ENCODE measurements around the gene TREX2.
A peak's percentile ranks its signal among the peaks of the same experiment; 100 is the strongest.

Gene TREX2

GRCh38 chrX:153460826-153461225 is 15.0 kb upstream of the TREX2 start:
- peak; percentile 64 for TF ChIP-seq CTCF (IDR thresholded peaks at IDR 0.05; ENCODE audit: low read depth, low read length)
- no peak overlapping the region for H3K4me3 ChIP-seq (ENCODE audit: low read depth, low read length)

- TF ChIP-seq CTCF (IDR thresholded peaks at IDR 0.05; ENCODE audit: low read depth, low read length): no peak
- H3K4me3 ChIP-seq (ENCODE audit: low read depth, low read length): no peak overlapping the region
Measured at GRCh38 chrX:153459986-153460385, 14.1 kb upstream of the TREX2 start.

- no peak overlapping the region for H3K4me3 ChIP-seq (ENCODE audit: low read depth, low read length)
- no peak for TF ChIP-seq CTCF (IDR thresholded peaks at IDR 0.05; ENCODE audit: low read depth, low read length)
Measured at GRCh38 chrX:153458476-153458875, 12.6 kb upstream of the TREX2 start.

GRCh38 chrX:153457827-153458466 is 12.1 kb upstream of the TREX2 start:
- no peak for TF ChIP-seq CTCF (IDR thresholded peaks at IDR 0.05; ENCODE audit: low read depth, low read length)
- no peak overlapping the region for H3K4me3 ChIP-seq (ENCODE audit: low read depth, low read length)

GRCh38 chrX:153457136-153457825 is 11.4 kb upstream of the TREX2 start:
- H3K4me3 ChIP-seq (ENCODE audit: low read depth, low read length): no peak overlapping the region
- no peak for TF ChIP-seq CTCF (IDR thresholded peaks at IDR 0.05; ENCODE audit: low read depth, low read length)

- TF ChIP-seq CTCF (IDR thresholded peaks at IDR 0.05; ENCODE audit: low read depth, low read length): no peak
- H3K4me3 ChIP-seq (ENCODE audit: low read depth, low read length): no peak overlapping the region
Measured at GRCh38 chrX:153456704-153457103, 10.8 kb upstream of the TREX2 start.

- no peak overlapping the region for H3K4me3 ChIP-seq (ENCODE audit: low read depth, low read length)
- TF ChIP-seq CTCF (IDR thresholded peaks at IDR 0.05; ENCODE audit: low read depth, low read length): no peak
Measured at GRCh38 chrX:153456161-153456560, 10.3 kb upstream of the TREX2 start.
